CD4-positive, alpha-beta T cell (primary cell): Measurements from ENCODE around the gene XPO5. TPM values are rescaled to one million over a fixed set of nuclear protein-coding genes. Genes with fewer than 3 reads are reported as not detected.
"Not testable (repeated sequence)": the region's sequence is repeated elsewhere in the genome, so short reads cannot be mapped to it uniquely, and the experiment has no call there.

ENCODE experiments used
- ATAC-seq: fragments of 200-7000 bp; cut with Tn5 transposase; one replicate; pipeline ENCODE4 v1.10.0; 2022; ENCODE audit warnings: mild to moderate bottlenecking; ENCODE audit not compliant: poor library complexity
- CTCF ChIA-PET: fragments of 350-600 bp; sonication (Branson Sonifier 250); formaldehyde crosslinking; loops from one replicate; lab custom pipeline; 2021; ENCODE audit warnings: antibody characterized with exemption, inconsistent platforms; lab: Charles Lee
- POLR2A ChIA-PET: fragments of 350-600 bp; sonication (Branson Sonifier 250); formaldehyde crosslinking; loops from one replicate; lab custom pipeline; 2021; ENCODE audit warnings: antibody characterized with exemption, inconsistent platforms; lab: Charles Lee
- DNase-seq, 14 experiments: peaks; one replicate each; pipeline ENCODE4 v3.0.0-alpha.2; 2013 to 2020; ENCODE audit warnings: mixed read lengths in 2 of 14
- H3K27ac ChIP-seq, 2 donors: one replicate each; pipeline versions ENCODE4 v1.5.1 to v1.7.0; 2013; ENCODE audit warnings: low read length in 2 of 2, low read depth in 1 of 2, mild to moderate bottlenecking in 1 of 2
- H3K27me3 ChIP-seq, 2 experiments: 1 replicate in 1 of 2; 2 replicates in 1 of 2; pipeline versions ENCODE4 v1.6.1 to v1.7.0; 2013; ENCODE audit warnings: low read length in 2 of 2, control low read depth in 1 of 2, mild to moderate bottlenecking in 1 of 2, moderate library complexity in 1 of 2; ENCODE audit not compliant: insufficient read depth in 2 of 2, control insufficient read depth in 1 of 2
- H3K36me3 ChIP-seq: one replicate; pipeline ENCODE4 v1.6.1; 2013; ENCODE audit warnings: low read length, control low read depth; ENCODE audit not compliant: insufficient read depth
- H3K4me1 ChIP-seq: one replicate; pipeline ENCODE4 v1.6.1; 2013; ENCODE audit warnings: low read length, control low read depth; ENCODE audit not compliant: insufficient read depth
- H3K4me3 ChIP-seq: one replicate; pipeline ENCODE4 v1.5.1; 2013; ENCODE audit warnings: mild to moderate bottlenecking, low read length, moderate library complexity
- H3K9me3 ChIP-seq, 2 experiments: 1 replicate in 1 of 2; 2 replicates in 1 of 2; pipeline versions ENCODE4 v1.6.1 to v1.7.0; 2013; ENCODE audit warnings: low read length in 2 of 2, mild to moderate bottlenecking in 2 of 2, control low read depth in 1 of 2, moderate library complexity in 1 of 2; ENCODE audit not compliant: control insufficient read depth in 1 of 2, insufficient read depth in 1 of 2
- H3K27ac Mint-ChIP-seq: one replicate; pipeline ENCODE4 v1.8.0; 2020; ENCODE audit warnings: mixed read lengths
- H3K27me3 Mint-ChIP-seq: one replicate; pipeline ENCODE4 v1.8.0; 2021; ENCODE audit warnings: mixed read lengths
- H3K36me3 Mint-ChIP-seq: one replicate; pipeline ENCODE4 v1.8.0; 2021; ENCODE audit warnings: low read depth, mixed read lengths
- H3K4me1 Mint-ChIP-seq: one replicate; pipeline ENCODE4 v1.8.0; 2021; ENCODE audit warnings: low read depth, mixed read lengths
- H3K4me3 Mint-ChIP-seq: one replicate; pipeline ENCODE4 v1.8.0; 2020; ENCODE audit warnings: mild to moderate bottlenecking, mixed read lengths
- H3K9me3 Mint-ChIP-seq: one replicate; pipeline ENCODE4 v1.8.0; 2020; ENCODE audit warnings: mixed read lengths
- CTCF ChIP-seq: fragments of 200-600 bp; IDR thresholded peaks from one replicate; pipeline ENCODE4 v1.8.0; 2022; ENCODE audit warnings: antibody characterized with exemption, mild to moderate bottlenecking
- intact Hi-C, 2 experiments: fragments of 100-400 bp; cut with DNase I in 1 of 2; cut with micrococcal nuclease in 1 of 2; formaldehyde crosslinking; loops; one replicate each; pipeline versions ENCODE4 v1.15.1 to v1.9.0; 2023 to 2025; cut with DNase I, micrococcal nuclease
- total RNA-seq, 174 experiments: library from RNA in 2 of 174; stranded (reverse) in 2 of 174; gene quantifications; one replicate each; pipeline ENCODE4 v1.2.3 and lab custom pipeline; 2021 to 2026

Gene XPO5
- total RNA-seq, 2 experiments from 2014 or later, result 26.8 to 31.2 TPM

- H3K27me3 ChIP-seq, result no peaks in the 10 kb centered on the region
These were observed 28.3 kb upstream of the XPO5 start for GRCh38 chr6:43604174-43604573.

GRCh38 chr6:43600595-43600994, 24.8 kb upstream of the XPO5 start:
- H3K4me1 ChIP-seq, result no peaks in the 10 kb centered on the region
- no peak overlapping the region for H3K4me3 ChIP-seq
- H3K36me3 ChIP-seq, result peaks cover 64% of the 10 kb centered on the region
- no peaks in the 10 kb centered on the region for H3K9me3 Mint-ChIP-seq
- H3K27ac ChIP-seq, result no peak overlapping the region
- intact Hi-C loops, result loop anchor here in 1 of 2 experiments (10.0 kb wide), 1 partner anchor 164 kb away; no protein-coding TSS in a partner anchor
- no peak overlapping the region for H3K27ac Mint-ChIP-seq
- ChIA-PET CTCF (interaction anchor here (0.6 kb wide), 1 partner anchor 9 kb away, joined by 3 read pairs; no protein-coding TSS in a partner anchor), POLR2A (no interaction called here)
- H3K27me3 Mint-ChIP-seq, result no peaks in the 10 kb centered on the region
- ATAC-seq, result no peak
- peaks cover 58% of the 10 kb centered on the region for H3K36me3 Mint-ChIP-seq
- TF ChIP-seq CTCF, result no peak
- no peak for DNase-seq
- H3K4me1 Mint-ChIP-seq, result no peaks in the 10 kb centered on the region
- H3K27me3 ChIP-seq, result no peaks in the 10 kb centered on the region
- no peaks in the 10 kb centered on the region for H3K9me3 ChIP-seq
- H3K4me3 Mint-ChIP-seq, result no peak overlapping the region

More at GRCh38 chr6:43604174-43604573, 28.3 kb upstream of the XPO5 start:
- ChIA-PET POLR2A (no interaction called here), CTCF (no interaction called here)
- Mint-ChIP-seq H3K36me3 (peaks cover 64% of the 10 kb centered on the region), H3K27ac (no peak overlapping the region), H3K27me3 (no peaks in the 10 kb centered on the region), H3K9me3 (no peaks in the 10 kb centered on the region), H3K4me1 (no peaks in the 10 kb centered on the region), H3K4me3 (no peak overlapping the region)
- no peak for ATAC-seq
- no peak overlapping the region for H3K4me3 ChIP-seq
- no peaks in the 10 kb centered on the region for H3K4me1 ChIP-seq
- no peak overlapping the region for H3K27ac ChIP-seq
- peaks cover 63% of the 10 kb centered on the region for H3K36me3 ChIP-seq
- no peak for DNase-seq
- TF ChIP-seq CTCF, result no peak
- no peaks in the 10 kb centered on the region for H3K9me3 ChIP-seq
- intact Hi-C loops, result loop anchor here in 1 of 2 experiments (10.0 kb wide), 1 partner anchor 161 kb away; no protein-coding TSS in a partner anchor

- ChIA-PET CTCF (interaction anchor here (1.6 to 1.8 kb wide), 2 partner anchors 9 to 14 kb away, joined by 5 to 8 read pairs; no protein-coding TSS in a partner anchor), POLR2A (no interaction called here)
- Mint-ChIP-seq H3K36me3 (peaks cover 49% of the 10 kb centered on the region), H3K27ac (no peak overlapping the region), H3K4me1 (no peaks in the 10 kb centered on the region), H3K4me3 (no peak overlapping the region), H3K9me3 (no peaks in the 10 kb centered on the region), H3K27me3 (no peaks in the 10 kb centered on the region)
- no peaks in the 10 kb centered on the region for H3K9me3 ChIP-seq
- intact Hi-C loops, result no loop called here
- no peak overlapping the region for H3K4me3 ChIP-seq
- no peak for TF ChIP-seq CTCF
- H3K27me3 ChIP-seq, result no peaks in the 10 kb centered on the region
- no peaks in the 10 kb centered on the region for H3K4me1 ChIP-seq
- peaks cover 22% of the 10 kb centered on the region for H3K36me3 ChIP-seq
- ATAC-seq (no peak), DNase-seq (no peak)
- H3K27ac ChIP-seq, result no peak overlapping the region
These were observed 18.1 kb upstream of the XPO5 start for GRCh38 chr6:43593938-43594337.

- H3K27me3 Mint-ChIP-seq, H3K27me3 ChIP-seq, H3K27ac Mint-ChIP-seq, H3K4me3 ChIP-seq, intact Hi-C loops, ATAC-seq, CTCF ChIA-PET, H3K27ac ChIP-seq, H3K9me3 ChIP-seq, DNase-seq, H3K4me3 Mint-ChIP-seq, H3K9me3 Mint-ChIP-seq, POLR2A ChIA-PET: not testable (repeated sequence)
- Mint-ChIP-seq H3K4me1 (peaks cover 16% of the 10 kb centered on the region), H3K36me3 (peaks cover 63% of the 10 kb centered on the region)
- Histone ChIP-seq H3K36me3 (peaks cover 40% of the 10 kb centered on the region), H3K4me1 (peaks cover 17% of the 10 kb centered on the region)
These were observed 13.7 kb upstream of the XPO5 start for GRCh38 chr6:43589564-43589963.
